Esophagus squamous epithelium (tissue), 5 donors: ENCODE data around the gene PLCB4. TPM values are rescaled to one million over a fixed set of nuclear protein-coding genes. Genes with fewer than 3 reads are reported as not detected.

ENCODE experiments used
- DNase-seq: peaks from one replicate; lab custom pipeline; 2025; lab: John Stamatoyannopoulos, UW
- H3K27ac ChIP-seq, 4 donors: fragments of 200-600 bp; sonication (generic); one replicate each; pipeline ENCODE4 v1.5.1; 2016 to 2019; ENCODE audit warnings: mild to moderate bottlenecking in 1 of 4
- H3K27me3 ChIP-seq, 4 donors: fragments of 200-600 bp; sonication (generic); 1 replicate in 3 of 4; 2 replicates in 1 of 4; pipeline versions ENCODE4 v1.5.1 to v1.6.0; 2017 to 2021; ENCODE audit warnings: antibody characterized with exemption in 1 of 4
- H3K36me3 ChIP-seq, 3 donors: fragments of 200-600 bp; sonication (generic); one replicate each; pipeline ENCODE4 v1.5.1; 2016 to 2019
- H3K4me1 ChIP-seq, 3 donors: fragments of 200-600 bp; sonication (generic); one replicate each; pipeline ENCODE4 v1.5.1; 2017 to 2019
- H3K4me3 ChIP-seq, 4 donors: fragments of 200-600 bp; sonication (generic); 1 replicate in 3 of 4; 2 replicates in 1 of 4; pipeline ENCODE4 v1.5.1; 2016 to 2019; ENCODE audit warnings: mild to moderate bottlenecking in 2 of 4, moderate library complexity in 1 of 4
- H3K9me3 ChIP-seq, 3 donors: fragments of 200-600 bp; sonication (generic); one replicate each; pipeline ENCODE4 v1.5.1; 2016 to 2019
- CTCF ChIP-seq, 6 experiments: fragments of 450-650 bp in 4 of 6; fragments of 200-600 bp in 2 of 6; sonication (generic) in 2 of 6; IDR thresholded peaks; one replicate each; pipeline ENCODE4 v1.5.1; 2016 to 2019; ENCODE audit warnings: antibody characterized with exemption in 6 of 6, mild to moderate bottlenecking in 4 of 6, moderate library complexity in 4 of 6
- POLR2A ChIP-seq, 4 donors: fragments of 450-650 bp; IDR thresholded peaks; one replicate each; pipeline ENCODE4 v1.6.1; 2017; ENCODE audit warnings: antibody characterized with exemption in 4 of 4, mild to moderate bottlenecking in 4 of 4, moderate library complexity in 3 of 4
- WGBS, 2 donors: methylation state at CpG; one replicate each; pipeline ENCODE4 v1.1.5; 2018; 5-methylcytosine and 5-hydroxymethylcytosine counted together
- intact Hi-C: fragments of 100-400 bp; cut with DNase I; formaldehyde crosslinking; loops from one replicate; pipeline ENCODE4 v1.15.0; 2022
- total RNA-seq, 4 donors: library from RNA; depleted of rRNA; stranded (reverse); fragments of >200 nt; gene quantifications; one replicate each; pipeline ENCODE4 v1.1.0, GENCODE V29; 2016
- donor health status: DM: yes; HTN: yes; CAD: no.

PLCB4 gene
- total RNA-seq = 10 to 100 TPM in 1 of 4 donors, 1 to 10 TPM in 3; 1.1 to 13.7 (median 2.8) TPM

- TF ChIP-seq POLR2A (IDR thresholded peaks at IDR 0.05) (no peak), CTCF (IDR thresholded peaks at IDR 0.05) (no peak)
- Histone ChIP-seq H3K4me1 (peaks cover 0 to 38% (median 7%) of the 10 kb centered on the region in 3 donors), H3K4me3 (peak within 1 kb of the TSS; percentile 56 to 84 (median 68)), H3K36me3 (no peaks in the 10 kb centered on the region), H3K27me3 (peaks cover 0 to 22% (median 0%) of the 10 kb centered on the region in 4 donors), H3K27ac (peak within 1 kb of the TSS; percentile 68 to 91 (median 84)), H3K9me3 (no peaks in the 10 kb centered on the region)
- WGBS, 2 donors = 3 to 12% methylated on average over 5 to 29 of the region's 75 CpGs
- intact Hi-C loops = no loop called here
- DNase-seq = no peak
Measured at GRCh38 chr20:9068841-9069663, at the start of gene PLCB4. TSS of gene PLCB4 (plus strand) at chr20:9069087. CDS start at chr20:9307815, 238,728 bp downstream.

GRCh38 chr20:9019833-9020232 lies 49.1 kb upstream of the PLCB4 start:
- no peak for DNase-seq
- H3K9me3 ChIP-seq = no peaks in the 10 kb centered on the region
- no peaks in the 10 kb centered on the region for H3K36me3 ChIP-seq
- TF ChIP-seq CTCF (IDR thresholded peaks at IDR 0.05) (no peak), POLR2A (IDR thresholded peaks at IDR 0.05) (no peak)
- no peaks in the 10 kb centered on the region for H3K4me1 ChIP-seq
- intact Hi-C loops = no loop called here
- H3K27ac ChIP-seq = no peak overlapping the region
- no peak overlapping the region for H3K4me3 ChIP-seq
- no peaks in the 10 kb centered on the region for H3K27me3 ChIP-seq

GRCh38 chr20:9021216-9021615 lies 47.7 kb upstream of the PLCB4 start:
- no peak for DNase-seq
- Histone ChIP-seq H3K4me1 (no peaks in the 10 kb centered on the region), H3K27me3 (no peaks in the 10 kb centered on the region), H3K4me3 (no peak overlapping the region), H3K9me3 (no peaks in the 10 kb centered on the region), H3K27ac (no peak overlapping the region), H3K36me3 (no peaks in the 10 kb centered on the region)
- intact Hi-C loops = no loop called here
- TF ChIP-seq CTCF (IDR thresholded peaks at IDR 0.05) = no peak
- no peak for TF ChIP-seq POLR2A (IDR thresholded peaks at IDR 0.05)
- WGBS, 2 donors = 69 to 71% methylated on average over 3 of the region's 3 CpGs

GRCh38 chr20:9021699-9022098 lies 47.2 kb upstream of the PLCB4 start:
- Histone ChIP-seq H3K36me3 (no peaks in the 10 kb centered on the region), H3K9me3 (no peaks in the 10 kb centered on the region), H3K27ac (no peak overlapping the region), H3K4me1 (no peaks in the 10 kb centered on the region), H3K27me3 (no peaks in the 10 kb centered on the region), H3K4me3 (no peak overlapping the region)
- TF ChIP-seq CTCF (IDR thresholded peaks at IDR 0.05) (no peak), POLR2A (IDR thresholded peaks at IDR 0.05) (no peak)
- intact Hi-C loops = no loop called here
- no peak for DNase-seq
- WGBS, 2 donors = 55 to 59% methylated on average over 2 of the region's 2 CpGs

- intact Hi-C loops = no loop called here
- no peak overlapping the region for H3K27ac ChIP-seq
- no peak for DNase-seq
- 91 to 95% methylated on average over 2 of the region's 2 CpGs for WGBS, 2 donors
- no peaks in the 10 kb centered on the region for H3K36me3 ChIP-seq
- no peaks in the 10 kb centered on the region for H3K9me3 ChIP-seq
- TF ChIP-seq POLR2A (IDR thresholded peaks at IDR 0.05) = no peak
- no peak for TF ChIP-seq CTCF (IDR thresholded peaks at IDR 0.05)
- no peak overlapping the region for H3K4me3 ChIP-seq
- no peaks in the 10 kb centered on the region for H3K27me3 ChIP-seq
- H3K4me1 ChIP-seq = no peaks in the 10 kb centered on the region
Measured at GRCh38 chr20:9022376-9022775, 46.5 kb upstream of the PLCB4 start.
